Activated naive CD8-positive, alpha-beta T cell treated with anti-CD3 and anti-CD28 coated beads, Interleukin-2, amount 50 U/mL, for 16 hours (primary cell): ENCODE results near the gene JPH2.

Experiments
- DNase-seq: peaks from one replicate; pipeline ENCODE4 v3.0.0-alpha.2; 2020; ENCODE audit warnings: low read depth, low spot score

Gene JPH2

DNA sequence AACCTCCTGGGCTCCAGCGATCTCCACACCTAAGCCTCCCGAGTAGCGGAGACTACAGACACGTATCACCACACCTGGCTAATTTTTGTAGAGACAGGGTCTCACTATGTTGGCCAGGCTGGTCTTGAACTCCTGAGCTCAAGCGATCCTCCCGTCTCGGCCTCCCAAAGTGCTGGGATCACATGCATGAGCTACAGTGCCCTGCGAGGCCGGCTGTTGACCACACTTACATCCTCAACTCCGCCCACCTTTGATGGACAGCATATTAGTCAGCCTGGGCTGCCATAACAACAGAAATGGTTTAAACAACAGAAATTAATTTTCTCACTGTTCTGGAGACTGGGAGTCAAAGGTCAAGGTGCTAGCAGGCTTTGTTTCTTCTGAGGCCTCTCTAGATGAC lies 107.7 kb downstream of the JPH2 start:
- DNase-seq: no peak

DNA sequence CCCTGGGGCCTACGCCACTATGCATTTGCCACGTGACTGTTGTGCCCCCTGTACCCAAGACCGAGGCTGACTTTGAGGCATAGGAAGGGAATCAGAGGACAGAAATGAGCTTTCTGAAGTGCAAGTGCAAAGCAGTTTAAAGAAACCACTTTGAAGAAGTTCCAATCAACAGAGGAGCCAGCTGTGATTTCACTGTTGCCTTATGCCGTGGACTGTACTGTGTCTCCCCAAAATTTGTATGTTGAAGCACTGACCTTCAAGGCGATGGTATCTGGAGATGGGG lies 111.1 kb downstream of the JPH2 start:
- no peak for DNase-seq

DNA sequence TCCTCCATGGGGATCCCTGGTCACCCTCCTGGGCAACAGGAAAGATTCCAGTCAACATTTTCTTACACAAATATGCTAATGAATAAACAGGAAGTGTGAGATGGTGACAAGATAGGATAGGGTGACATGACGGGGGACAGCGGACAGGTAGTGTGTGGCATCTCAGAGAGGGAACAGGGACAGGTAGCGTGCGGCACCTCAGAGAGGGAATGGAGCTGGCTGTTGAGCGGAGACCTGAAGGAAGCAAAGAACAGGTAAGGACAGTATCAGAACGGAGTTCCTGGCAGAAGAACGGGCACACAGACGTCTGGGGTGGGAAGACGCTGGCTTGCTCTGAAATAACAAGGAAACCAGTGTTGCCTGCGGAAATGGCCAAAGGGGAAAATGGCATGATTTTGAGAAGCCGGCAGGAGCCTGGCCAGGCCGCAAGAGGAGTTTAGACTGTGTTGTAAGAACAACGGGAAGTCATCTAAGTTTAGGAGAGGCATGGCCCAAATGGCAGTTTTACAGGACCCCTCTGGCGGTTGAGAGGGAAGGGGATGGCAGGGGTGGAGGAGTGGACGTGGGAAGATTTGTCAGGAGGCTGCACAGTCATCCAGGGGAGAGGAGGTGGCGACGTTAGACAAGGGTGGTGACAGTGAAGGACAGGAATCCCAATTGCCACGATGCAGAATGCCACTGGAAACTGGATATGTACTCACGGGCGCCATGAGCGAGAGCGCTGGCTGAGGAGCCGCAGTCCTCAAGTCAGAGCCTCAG lies 111.6 kb downstream of the JPH2 start:
- no peak for DNase-seq

DNA sequence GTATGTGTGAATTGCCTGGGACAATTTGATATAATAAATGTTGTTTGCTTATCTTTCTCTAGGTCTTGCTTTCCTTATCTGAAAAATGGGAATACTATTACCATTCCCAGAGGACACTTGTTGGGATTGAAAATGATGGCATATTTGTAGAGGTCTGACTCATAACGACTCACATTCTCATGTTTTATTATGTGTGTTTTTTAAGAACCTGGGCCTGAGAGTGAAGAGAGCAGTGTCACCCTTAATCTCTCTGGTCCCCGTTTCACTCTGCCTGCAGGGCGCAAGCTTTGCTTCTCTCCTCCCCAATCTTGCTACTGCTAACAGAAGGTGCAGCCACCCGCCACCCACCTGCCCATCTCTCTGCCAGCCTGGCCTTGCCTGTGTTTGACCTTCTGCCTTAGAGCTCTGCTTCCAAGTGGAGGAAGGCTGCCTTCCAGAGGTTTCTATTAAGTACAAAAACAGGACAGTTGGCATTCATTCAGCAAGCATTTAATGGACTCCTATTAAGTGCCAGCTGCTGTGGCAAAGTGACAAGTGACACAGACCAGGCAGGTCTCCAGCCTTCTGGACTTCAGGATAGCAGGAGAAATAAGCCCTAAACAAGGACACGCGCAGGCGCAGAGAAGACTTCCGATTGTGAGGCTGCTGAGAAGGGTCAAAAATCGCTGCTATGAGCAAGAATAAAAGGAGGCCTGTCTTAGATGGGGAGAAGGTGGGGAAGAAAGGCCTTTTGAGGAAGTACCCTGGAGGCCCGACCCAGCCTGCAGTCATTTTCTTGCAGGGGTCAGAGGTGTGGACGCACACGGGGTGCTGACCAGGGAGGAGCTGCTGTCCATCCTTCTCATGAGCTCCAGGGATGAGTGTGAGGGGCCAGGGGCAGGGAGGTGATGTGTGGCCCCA lies 112.5 kb downstream of the JPH2 start:
- no peak for DNase-seq

DNA sequence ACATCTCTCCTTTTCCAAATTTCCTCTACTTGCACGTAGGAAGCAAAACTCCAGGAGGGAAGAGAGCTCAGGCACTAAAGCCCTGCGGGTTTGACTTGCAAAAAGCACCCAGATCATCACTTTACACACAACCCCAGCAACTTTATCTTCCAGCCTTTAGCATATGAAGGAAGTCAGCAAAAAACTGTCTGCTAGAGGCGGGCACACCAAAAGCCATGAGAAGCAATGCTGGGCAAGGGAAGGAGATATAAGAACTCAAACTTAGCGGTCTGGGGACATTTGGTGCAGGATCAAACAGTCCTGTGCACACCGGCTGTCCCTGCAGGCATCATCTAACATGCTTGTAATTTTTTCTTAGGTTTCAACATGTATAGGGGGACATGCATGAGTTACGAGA lies 113.3 kb downstream of the JPH2 start:
- no peak for DNase-seq

DNA sequence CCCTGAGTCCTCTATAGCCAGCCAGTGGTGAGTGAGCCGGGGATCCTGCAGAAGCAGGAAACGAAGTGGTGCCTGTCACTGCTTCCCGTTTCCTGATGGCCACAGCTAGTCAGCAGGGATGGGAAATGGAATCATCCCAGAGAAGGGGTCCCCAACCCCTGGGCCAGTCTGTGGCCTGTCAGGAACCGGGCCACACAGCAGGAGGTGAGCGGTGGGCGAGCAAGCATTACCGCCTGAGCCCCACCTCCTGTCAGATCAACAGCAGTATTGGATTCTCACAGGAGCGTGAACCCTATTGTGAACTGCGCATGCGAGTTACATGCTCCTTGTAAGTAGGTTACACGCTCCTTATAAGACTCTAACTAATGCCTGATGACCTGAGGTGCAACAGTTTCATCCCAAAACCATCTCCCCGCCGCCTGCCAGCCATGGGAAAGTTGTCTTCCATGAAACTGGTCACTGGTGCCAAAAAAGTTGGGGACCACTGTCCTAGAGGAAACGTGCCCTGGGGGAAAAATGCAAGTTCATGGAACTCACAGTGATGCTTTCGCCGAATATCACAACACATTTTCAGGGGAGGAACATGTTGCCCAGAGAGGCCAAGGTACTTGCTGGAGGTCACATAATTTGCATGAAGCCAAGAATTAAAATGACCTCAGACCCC lies 113.8 kb downstream of the JPH2 start:
- no peak for DNase-seq

DNA sequence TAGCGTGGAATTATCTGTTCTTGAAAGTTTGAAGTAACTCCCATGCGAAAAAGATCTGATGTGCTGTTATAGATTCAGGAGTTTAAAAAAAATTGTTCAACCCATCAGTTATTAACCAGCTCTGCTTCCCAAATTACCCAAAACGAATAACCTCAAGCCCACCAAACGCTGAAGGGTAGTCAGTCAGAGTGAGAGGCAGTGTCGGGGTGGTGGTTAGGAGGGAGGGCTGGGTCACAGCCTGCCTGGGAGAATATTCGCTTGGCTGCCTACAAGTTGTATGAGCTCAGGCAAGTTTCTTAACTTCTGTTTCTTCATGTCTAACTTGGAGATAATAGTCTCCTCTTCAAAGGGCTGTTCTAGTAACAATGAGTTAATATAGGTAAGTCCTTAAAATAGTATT lies 114.6 kb downstream of the JPH2 start:
- no peak for DNase-seq

DNA sequence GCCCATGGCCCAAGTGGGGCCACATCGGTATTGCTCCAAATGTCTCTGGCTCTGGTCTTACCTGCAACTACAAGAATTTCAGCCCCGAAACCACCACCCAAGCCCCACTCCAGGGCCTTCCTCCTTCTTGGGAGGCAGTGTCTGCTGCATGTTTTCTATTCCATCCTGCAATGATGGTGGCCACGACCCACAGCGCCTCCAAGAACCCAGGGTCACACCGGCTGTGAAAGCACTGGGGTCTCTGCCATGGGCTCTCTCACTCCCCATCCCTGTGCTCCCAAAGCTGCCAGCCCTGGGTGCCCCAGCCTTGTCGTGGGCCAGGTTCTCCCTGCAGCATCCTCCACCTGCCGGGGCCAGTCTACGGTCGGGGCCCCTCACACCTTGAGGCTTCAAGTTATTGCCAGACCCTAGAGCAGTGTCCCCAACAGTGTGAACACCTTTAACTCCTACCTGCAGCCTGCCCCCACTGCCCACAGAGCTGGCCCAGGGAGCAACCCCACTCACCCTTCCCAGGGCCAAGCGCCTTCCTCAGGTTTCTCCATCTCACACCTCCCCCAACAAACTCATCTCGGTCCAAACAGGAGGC lies 115.4 kb downstream of the JPH2 start:
- no peak for DNase-seq

DNA sequence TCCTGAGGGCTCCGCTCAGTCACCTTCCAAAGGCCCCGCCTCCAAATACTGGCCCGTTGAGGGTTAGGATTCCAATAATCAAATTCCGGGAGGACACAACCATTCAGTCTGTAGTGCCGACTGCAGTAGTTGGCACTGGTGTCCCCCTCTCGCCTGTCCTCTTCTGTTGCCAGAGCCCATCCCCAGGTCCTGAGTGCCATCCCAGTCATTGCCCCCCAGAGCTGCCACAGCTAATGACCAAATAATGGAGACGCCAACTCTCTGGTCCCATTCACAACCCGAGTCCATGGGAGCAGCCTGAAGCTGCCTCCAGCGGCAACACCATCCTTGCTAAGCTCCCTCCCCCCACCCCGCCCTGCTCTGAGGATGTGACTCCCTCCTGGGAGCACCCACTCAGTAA lies 115.9 kb downstream of the JPH2 start:
- no peak for DNase-seq

DNA sequence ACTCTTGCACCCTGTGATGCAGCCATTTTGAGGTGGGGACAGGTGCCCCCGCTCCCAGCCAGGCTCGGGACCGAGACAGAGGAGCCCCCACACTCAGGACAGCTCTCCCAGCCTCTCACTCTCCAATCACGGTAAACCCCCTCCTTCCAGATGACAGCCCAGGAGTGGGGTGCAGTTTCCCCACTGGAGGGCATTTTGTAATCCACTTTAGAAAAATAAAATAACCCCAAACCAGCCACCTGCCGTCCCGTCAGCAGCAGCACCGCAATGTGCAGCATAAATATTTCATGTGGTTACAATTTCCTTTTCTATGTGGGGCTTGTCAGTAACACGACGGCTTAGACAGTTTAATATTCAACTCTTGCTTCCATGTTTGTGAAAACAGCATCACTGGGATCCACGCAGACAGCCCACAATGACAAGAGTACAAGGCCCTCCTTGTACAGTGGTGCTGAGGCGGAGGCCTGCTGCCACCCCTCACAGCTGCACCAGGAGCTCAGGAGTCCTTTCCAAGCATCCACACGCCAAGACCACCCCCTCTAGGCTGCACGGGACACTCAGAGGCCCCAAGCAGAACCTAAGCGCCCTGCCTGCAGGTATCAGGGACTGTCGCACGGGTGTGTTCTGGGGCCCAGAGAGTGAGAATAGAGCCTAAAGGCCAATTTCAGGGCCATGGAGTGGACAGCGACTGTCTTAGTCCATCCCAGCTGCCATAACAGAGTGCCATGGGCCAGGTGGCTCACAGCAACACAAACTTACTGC lies 116.7 kb downstream of the JPH2 start:
- no peak for DNase-seq

DNA sequence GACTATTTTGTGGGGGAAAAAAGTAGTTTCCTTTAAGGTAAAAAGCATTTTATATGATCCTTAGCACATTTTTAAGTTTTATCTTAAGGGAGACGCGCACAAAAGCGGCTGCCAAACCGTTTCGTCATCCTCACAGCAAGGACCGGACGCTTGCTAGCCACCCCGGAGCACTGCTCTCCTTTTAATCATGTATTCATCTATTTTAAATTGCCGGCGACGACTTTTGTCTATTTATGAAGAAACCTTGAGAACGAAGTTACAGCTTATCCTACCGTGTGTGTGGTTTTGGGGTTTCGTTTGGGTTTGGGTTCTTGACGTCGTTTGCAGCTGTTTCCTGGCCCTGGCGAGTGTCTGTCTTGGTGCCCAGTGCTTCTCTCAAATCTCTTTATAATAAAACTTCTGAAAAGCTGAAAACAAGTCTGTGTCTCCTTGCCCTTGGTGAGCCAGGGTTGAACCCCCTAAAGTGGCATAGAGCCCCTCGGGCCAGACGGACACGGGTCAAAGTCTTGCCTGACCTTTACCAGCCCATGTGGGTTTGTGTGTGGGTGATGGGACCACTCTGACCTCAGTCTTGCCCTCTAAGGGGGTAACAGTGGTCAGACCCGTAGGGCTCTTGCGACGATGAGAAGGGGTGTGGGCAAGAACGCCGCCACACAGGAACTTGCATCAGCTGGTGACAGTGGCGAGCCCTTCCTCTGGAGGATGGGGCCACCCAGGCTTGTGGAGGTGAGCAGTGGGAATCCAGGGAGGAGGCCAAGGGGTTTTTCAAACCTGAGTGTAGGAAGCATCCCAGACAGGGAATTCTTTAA lies 117.6 kb downstream of the JPH2 start:
- no peak for DNase-seq

DNA sequence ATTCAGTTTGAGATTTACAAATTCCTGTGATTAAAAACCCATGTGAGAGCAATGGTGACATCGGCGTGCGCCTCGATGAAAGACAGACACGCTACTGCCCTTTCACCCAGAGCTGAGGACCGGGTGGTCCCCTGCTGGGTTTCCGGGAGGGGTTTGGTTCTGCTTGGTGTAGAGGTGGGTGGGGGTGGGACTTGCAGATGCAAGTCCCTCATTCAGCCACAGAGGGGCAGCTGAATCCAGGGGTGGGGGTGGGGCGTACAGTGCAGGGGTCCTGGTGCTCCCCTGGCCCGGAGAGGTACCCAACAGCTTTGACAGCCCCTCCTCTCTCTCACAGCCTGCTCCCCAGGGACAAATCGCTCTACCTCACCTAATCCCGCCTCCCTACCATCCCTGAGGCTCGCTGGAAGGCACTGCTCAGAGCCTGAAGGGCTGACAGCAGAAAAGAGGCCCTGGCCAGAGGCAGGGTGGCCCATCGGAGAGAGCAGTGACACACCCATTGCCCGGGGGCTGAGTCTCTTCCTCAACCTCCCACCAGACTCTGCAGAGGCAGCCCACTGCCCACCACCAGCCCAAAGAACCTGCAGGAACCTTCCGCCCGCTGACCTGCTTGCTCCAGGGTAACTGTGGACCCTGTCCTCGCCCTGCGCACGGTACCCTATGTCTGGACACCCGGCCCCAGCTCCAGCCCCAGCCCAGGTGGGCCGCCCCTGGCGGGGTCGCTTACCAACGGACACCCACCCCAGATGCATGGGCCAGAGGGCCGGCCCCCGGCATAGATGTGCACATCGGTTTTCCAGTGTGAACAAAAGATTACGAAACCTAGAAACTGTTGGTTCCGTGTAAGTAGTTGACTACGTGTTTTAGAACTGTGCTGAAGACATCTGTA lies 118.4 kb downstream of the JPH2 start:
- DNase-seq: no peak

DNA sequence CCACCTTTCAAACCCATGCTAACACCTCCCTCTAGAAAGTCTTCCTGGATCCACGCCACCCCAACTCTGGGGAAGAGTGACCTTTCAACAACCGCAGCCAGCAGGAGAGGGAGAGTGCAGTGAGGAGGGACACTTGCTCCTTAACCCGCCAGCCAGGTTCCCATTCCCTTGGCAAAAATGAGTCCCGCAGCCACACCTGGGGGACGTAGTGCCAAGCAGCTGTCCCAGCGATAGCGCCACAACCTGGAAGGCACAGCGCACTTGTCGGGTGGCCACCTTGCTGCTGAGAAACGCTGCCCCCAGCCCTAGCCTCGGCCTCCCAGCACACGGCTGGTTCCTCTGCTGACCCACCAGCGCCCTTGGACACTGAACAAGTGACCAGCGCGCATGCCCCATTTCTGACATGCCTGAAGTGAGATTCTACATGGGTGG lies 119.3 kb downstream of the JPH2 start:
- no peak for DNase-seq

DNA sequence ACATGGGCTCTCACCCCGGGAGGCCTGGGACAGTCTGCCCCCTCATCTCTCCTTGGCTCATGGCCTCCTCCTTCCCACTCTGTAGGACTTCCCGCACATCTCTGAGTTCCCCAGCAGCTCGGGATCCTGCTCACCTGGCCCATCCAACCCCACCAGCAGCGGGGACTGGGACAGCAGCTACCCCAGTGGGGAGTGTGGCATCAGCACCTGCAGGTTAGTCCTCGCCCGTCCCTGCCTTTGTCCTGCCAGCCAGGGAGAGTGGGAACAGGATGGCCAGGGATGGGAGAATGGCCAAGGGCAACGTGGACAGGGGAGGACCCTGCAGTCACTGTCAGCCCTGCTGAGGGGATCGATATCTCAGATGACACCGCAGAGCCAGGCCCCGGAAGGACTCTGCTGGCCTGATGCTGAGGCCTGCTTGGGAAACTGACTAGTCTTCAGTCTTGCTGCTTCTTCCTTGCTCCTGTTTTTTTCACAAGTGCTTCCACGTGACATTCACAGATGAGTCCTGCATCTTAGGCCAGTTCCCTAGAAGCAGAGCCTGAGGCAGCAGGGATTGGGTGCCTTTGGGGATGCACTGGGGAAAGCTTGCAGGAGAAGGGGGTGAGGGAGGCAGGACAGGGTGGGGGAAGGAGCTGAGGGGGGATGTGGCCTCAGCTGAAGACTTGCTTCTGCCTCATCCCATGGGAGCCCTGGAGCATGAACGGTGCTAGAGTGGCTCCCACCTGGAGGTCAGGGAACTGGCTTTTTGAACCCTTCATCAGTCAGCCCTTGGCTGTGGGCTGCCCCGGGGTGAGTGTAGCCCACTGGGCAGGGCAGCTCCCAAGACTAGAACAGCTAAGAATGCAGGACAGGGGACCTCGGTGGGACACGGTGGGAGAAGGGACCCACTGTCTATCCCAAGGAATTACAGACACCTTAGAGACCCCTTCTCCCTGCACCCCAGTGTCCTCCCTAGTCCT lies 120.1 kb downstream of the JPH2 start:
- DNase-seq: no peak

DNA sequence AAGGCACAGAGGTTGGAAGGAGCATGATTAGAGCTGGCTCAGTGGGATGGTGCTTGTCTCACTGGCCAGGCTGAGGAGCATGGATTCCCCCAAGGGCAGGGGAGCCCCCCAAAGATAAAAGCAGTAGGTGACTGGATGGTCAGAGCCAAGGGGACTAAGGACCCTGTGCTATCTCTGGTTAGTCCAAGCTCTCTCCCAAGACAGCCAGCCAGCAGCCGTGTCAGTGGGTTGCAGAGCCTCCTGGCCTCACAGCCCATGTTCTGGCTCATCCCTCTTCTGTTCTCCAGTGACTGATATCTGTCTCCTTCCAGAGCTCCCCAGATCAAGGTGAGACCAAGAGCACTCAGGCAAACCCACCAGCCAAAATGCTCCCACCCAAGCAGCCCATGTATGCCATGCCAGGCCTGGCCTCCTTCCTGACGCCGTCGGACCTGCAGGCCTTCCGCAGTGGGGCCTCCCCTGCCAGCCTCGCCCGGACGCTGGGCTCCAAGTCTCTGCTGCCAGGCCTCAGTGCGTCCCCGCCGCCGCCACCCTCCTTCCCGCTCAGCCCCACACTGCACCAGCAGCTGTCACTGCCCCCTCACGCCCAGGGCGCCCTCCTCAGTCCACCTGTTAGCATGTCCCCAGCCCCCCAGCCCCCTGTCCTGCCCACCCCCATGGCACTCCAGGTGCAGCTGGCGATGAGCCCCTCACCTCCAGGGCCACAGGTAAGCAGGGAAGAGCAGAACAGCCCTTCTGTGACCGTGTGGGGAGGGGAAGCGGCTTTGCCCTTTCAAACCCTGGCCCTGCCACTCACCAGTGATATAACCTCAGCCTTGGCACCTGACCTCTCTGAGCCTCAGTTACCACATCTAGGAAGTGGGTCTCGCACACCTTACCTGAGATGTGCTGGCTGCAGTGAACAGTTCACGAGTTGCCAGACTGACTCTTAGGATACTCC lies 121.3 kb downstream of the JPH2 start:
- no peak for DNase-seq

DNA sequence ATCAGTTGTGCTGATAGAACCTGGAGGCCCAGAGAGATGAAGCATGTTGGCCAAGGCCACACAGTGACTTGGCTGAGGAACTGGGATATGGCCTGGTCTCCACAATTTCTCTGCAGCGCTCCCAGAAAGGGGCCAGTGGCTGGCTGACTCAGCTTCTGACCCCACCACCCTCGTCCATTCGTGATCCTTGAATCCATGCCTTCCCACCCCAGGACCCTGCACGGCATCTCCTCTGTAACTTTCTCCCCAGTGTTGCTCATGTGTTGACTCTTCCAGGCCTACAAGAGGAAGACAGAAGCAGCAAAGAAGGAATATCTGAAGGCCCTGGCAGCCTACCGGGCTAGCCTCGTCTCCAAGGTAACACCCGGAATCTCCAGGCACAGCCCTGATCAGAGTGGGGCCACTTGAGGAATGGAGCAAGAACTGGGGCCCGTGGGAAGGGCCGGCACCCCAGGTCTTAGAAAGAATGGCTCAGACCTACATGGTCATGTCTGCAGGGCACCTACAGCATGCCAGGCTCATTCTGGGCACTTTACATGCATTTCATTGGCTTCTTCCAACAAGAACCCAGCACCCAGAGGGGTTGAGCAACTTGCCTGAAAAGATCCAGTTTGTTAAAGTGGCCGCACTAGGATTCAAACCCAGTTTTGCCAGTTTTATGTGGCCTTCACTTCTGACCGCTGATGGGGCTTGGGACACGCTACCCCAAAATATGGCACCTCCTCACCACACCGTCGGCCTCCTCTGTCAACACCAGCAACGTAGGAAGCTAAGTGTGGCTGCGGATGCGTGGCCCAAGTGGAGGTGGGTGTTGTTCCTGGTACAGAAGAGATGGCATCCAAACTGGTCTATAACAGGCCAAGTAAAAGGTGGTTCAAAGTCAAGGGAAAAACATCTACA lies 122.2 kb downstream of the JPH2 start:
- DNase-seq: no peak
